ENCODE measurements around the gene GCC2. TPM values are rescaled to one million over a fixed set of nuclear protein-coding genes. Genes with fewer than 3 reads are reported as not detected.
"Not testable (repeated sequence)": the region's sequence is repeated elsewhere in the genome, so short reads cannot be mapped to it uniquely, and the experiment has no call there.

The GCC2 gene
- total RNA-seq, 1 experiment from 2014 or later = 22.0 TPM

- DNase-seq (ENCODE audit: low spot score) = no peak
Observed at GRCh38 chr2:108436976-108437375, 12.0 kb upstream of the GCC2 start.

GRCh38 chr2:108441712-108442111 lies 7.3 kb upstream of the GCC2 start:
- no peak for DNase-seq (ENCODE audit: low spot score)

GRCh38 chr2:108444941-108445840 lies 3.8 kb upstream of the GCC2 start:
- no peak for DNase-seq (ENCODE audit: low spot score)

GRCh38 chr2:108446703-108447102 lies 2.3 kb upstream of the GCC2 start:
- no peak for DNase-seq (ENCODE audit: low spot score)

- no peak for DNase-seq (ENCODE audit: low spot score)
Observed at GRCh38 chr2:108447947-108448677, 894 bp upstream of the GCC2 start.

GRCh38 chr2:108449410-108450130 lies 564 bp downstream of the GCC2 start:
- DNase-seq (ENCODE audit: low spot score) = peak; percentile 52

- no peak for DNase-seq (ENCODE audit: low spot score)
Observed at GRCh38 chr2:108450863-108451262, 1.9 kb downstream of the GCC2 start.

GRCh38 chr2:108451976-108452375 lies 3.0 kb downstream of the GCC2 start:
- DNase-seq (ENCODE audit: low spot score) = no peak

GRCh38 chr2:108453530-108453929 lies 4.5 kb downstream of the GCC2 start:
- DNase-seq (ENCODE audit: low spot score) = not testable (repeated sequence)

GRCh38 chr2:108454440-108454839 lies 5.4 kb downstream of the GCC2 start:
- DNase-seq (ENCODE audit: low spot score) = no peak

- DNase-seq (ENCODE audit: low spot score) = no peak
Observed at GRCh38 chr2:108455571-108455970, 6.6 kb downstream of the GCC2 start.

- DNase-seq (ENCODE audit: low spot score) = no peak
Observed at GRCh38 chr2:108458082-108458481, 9.1 kb downstream of the GCC2 start.

- DNase-seq (ENCODE audit: low spot score) = no peak
Observed at GRCh38 chr2:108459441-108459840, 10.4 kb downstream of the GCC2 start.

- no peak for DNase-seq (ENCODE audit: low spot score)
Observed at GRCh38 chr2:108460345-108461037, 11.5 kb downstream of the GCC2 start.

GRCh38 chr2:108477099-108477498 lies 28.1 kb downstream of the GCC2 start:
- no peak for DNase-seq (ENCODE audit: low spot score)

GRCh38 chr2:108485253-108485652 lies 36.2 kb downstream of the GCC2 start:
- DNase-seq (ENCODE audit: low spot score) = no peak

- DNase-seq (ENCODE audit: low spot score) = no peak
Observed at GRCh38 chr2:108490506-108491122, 41.6 kb downstream of the GCC2 start.

- no peak for DNase-seq (ENCODE audit: low spot score)
Observed at GRCh38 chr2:108491848-108492247, 42.8 kb downstream of the GCC2 start.

GRCh38 chr2:108492364-108492763 lies 43.4 kb downstream of the GCC2 start:
- peak; percentile 56 for DNase-seq (ENCODE audit: low spot score)

- DNase-seq (ENCODE audit: low spot score) = not testable (repeated sequence)
Observed at GRCh38 chr2:108496167-108496566, 47.2 kb downstream of the GCC2 start.

GRCh38 chr2:108507620-108508019 lies 58.6 kb downstream of the GCC2 start:
- DNase-seq (ENCODE audit: low spot score) = not testable (repeated sequence)
